SK-N-SH treated with all-trans-retinoic acid at 6 μM for 48 hours (cell line): ENCODE data around the gene DDX46.

Experiments used
- ATAC-seq: fragments of 200-7000 bp; cut with Tn5 transposase; 3 replicates; pipeline ENCODE4 v1.9.1; 2020; ENCODE audit warnings: mild to moderate bottlenecking, moderate library complexity
- ARNTL ChIP-seq: fragments of 450-650 bp; formaldehyde crosslinking; IDR thresholded peaks from 2 replicates; pipeline ENCODE4 v1.5.0; 2020; ENCODE audit warnings: low read depth, mild to moderate bottlenecking, moderate library complexity, borderline replicate concordance
- BACH2 ChIP-seq: fragments of 250-450 bp; sonication (Bioruptor Pico); IDR thresholded peaks from 2 replicates; pipeline ENCODE4 v1.9.0; 2021; ENCODE audit warnings: mild to moderate bottlenecking, borderline replicate concordance
- CSDC2 ChIP-seq: fragments of 250-450 bp; sonication (Bioruptor Pico); IDR thresholded peaks from 2 replicates; pipeline ENCODE4 v1.5.0; 2020; ENCODE audit warnings: mild to moderate bottlenecking, moderate library complexity
- ESRRG ChIP-seq: fragments of 250-450 bp; sonication (Bioruptor Pico); IDR thresholded peaks from 2 replicates; pipeline ENCODE4 v1.6.1; 2021; ENCODE audit warnings: mild to moderate bottlenecking
- GLIS3 ChIP-seq: fragments of 250-450 bp; sonication (Bioruptor Pico); IDR thresholded peaks from 2 replicates; pipeline ENCODE4 v1.5.0; 2020; ENCODE audit warnings: mild to moderate bottlenecking, moderate library complexity
- ISL1 ChIP-seq: fragments of 250-450 bp; sonication (Bioruptor Pico); IDR thresholded peaks from 2 replicates; pipeline ENCODE4 v2.1.2; 2022; ENCODE audit warnings: mild to moderate bottlenecking, moderate library complexity
- OSR1 ChIP-seq: fragments of 250-450 bp; sonication (Bioruptor Pico); IDR thresholded peaks from 2 replicates; pipeline ENCODE4 v1.8.0; 2022; ENCODE audit warnings: moderate library complexity, mild to moderate bottlenecking, inconsistent platforms
- POU6F1 ChIP-seq: fragments of 250-450 bp; sonication (Bioruptor Pico); IDR thresholded peaks from 2 replicates; pipeline ENCODE4 v1.8.0; 2021; ENCODE audit warnings: low read depth, mild to moderate bottlenecking, moderate library complexity, borderline replicate concordance
- PPARA ChIP-seq: fragments of 250-450 bp; sonication (Bioruptor Pico); IDR thresholded peaks from 2 replicates; pipeline ENCODE4 v1.5.0; 2020; ENCODE audit warnings: mild to moderate bottlenecking, borderline replicate concordance
- RARB ChIP-seq: fragments of 250-450 bp; sonication (Bioruptor Pico); IDR thresholded peaks from 2 replicates; pipeline ENCODE4 v1.8.0; 2021; ENCODE audit warnings: mild to moderate bottlenecking, moderate library complexity
- SNAI2 ChIP-seq: fragments of 250-450 bp; sonication (Bioruptor Pico); IDR thresholded peaks from 2 replicates; pipeline ENCODE4 v1.5.0; 2020; ENCODE audit warnings: mild to moderate bottlenecking, moderate library complexity
- TOX ChIP-seq: fragments of 250-450 bp; sonication (Bioruptor Pico); IDR thresholded peaks from 2 replicates; pipeline ENCODE4 v1.8.0; 2021; ENCODE audit warnings: mild to moderate bottlenecking, moderate library complexity, borderline replicate concordance
- ZC3H10 ChIP-seq: fragments of 250-450 bp; sonication (Bioruptor Pico); IDR thresholded peaks from 2 replicates; pipeline ENCODE4 v1.5.1; 2021; ENCODE audit warnings: mild to moderate bottlenecking, moderate library complexity
- ZFP3 ChIP-seq: fragments of 250-450 bp; sonication (Bioruptor Pico); IDR thresholded peaks from 2 replicates; pipeline ENCODE4 v1.5.0; 2020; ENCODE audit warnings: mild to moderate bottlenecking, moderate library complexity
- ZFP30 ChIP-seq: fragments of 450-650 bp; formaldehyde crosslinking; IDR thresholded peaks from 2 replicates; pipeline ENCODE4 v1.5.0; 2022; ENCODE audit warnings: mild to moderate bottlenecking, moderate library complexity
- ZNF565 ChIP-seq: fragments of 450-650 bp; formaldehyde crosslinking; conservative IDR thresholded peaks from 2 replicates; pipeline ENCODE4 v1.5.0; 2020; ENCODE audit warnings: low read depth, mild to moderate bottlenecking, moderate library complexity
- ZNF8 ChIP-seq: fragments of 450-650 bp; formaldehyde crosslinking; IDR thresholded peaks from 2 replicates; pipeline ENCODE4 v1.5.0; 2020; ENCODE audit warnings: mild to moderate bottlenecking, moderate library complexity
- TF ChIP-seq, protein P1 (sequence below): fragments of 250-450 bp; sonication (Bioruptor Pico); IDR thresholded peaks from 2 replicates; pipeline ENCODE4 v1.8.0; 2020; ENCODE audit warnings: mild to moderate bottlenecking, moderate library complexity, borderline replicate concordance
- TF ChIP-seq, protein P2 (sequence below): fragments of 250-450 bp; sonication (Bioruptor Pico); IDR thresholded peaks from 2 replicates; pipeline ENCODE4 v1.5.1; 2021; ENCODE audit warnings: mild to moderate bottlenecking, moderate library complexity
- TF ChIP-seq, protein P3 (sequence below): fragments of 250-450 bp; sonication (Bioruptor Pico); IDR thresholded peaks from 2 replicates; pipeline ENCODE4 v1.5.1; 2020; ENCODE audit warnings: low read depth, mild to moderate bottlenecking, moderate library complexity

DDX46 gene

DNA sequence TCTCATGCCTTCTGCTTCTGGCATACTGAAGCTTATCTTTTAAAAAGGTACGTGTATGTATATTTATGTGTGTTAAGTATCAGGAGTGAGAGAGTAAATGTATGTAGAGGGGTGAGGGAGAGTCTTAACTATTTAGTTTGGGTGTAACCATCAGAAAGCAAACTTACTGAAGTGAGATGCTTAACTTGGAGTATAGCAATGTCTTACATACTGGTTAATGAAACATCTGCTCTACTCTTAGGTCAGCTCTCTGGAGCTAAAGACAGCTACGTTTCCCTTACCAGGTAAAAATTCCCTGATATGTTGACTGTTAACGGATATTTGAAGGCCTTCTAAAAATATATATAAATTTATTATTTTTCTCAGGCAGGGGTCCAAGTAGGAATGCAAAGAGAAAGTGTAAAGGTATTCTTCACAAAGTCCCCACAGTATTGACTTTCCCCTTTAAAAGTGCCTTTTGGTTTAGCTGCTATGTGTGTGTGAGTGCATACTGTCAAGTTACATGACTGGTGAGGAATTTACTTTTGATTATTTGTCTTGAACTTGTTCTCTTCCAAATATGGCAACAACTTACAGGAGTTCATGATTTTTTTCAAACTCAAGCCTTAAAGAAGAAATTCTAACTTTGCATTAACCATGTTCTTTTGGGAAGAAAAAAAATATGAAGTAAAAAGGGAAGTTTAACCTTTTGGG is 74.9 kb downstream of the DDX46 start:
- TF ChIP-seq ZC3H10 (CRISPR knock-in tag) = no peak
- TF ChIP-seq, protein P1, sequence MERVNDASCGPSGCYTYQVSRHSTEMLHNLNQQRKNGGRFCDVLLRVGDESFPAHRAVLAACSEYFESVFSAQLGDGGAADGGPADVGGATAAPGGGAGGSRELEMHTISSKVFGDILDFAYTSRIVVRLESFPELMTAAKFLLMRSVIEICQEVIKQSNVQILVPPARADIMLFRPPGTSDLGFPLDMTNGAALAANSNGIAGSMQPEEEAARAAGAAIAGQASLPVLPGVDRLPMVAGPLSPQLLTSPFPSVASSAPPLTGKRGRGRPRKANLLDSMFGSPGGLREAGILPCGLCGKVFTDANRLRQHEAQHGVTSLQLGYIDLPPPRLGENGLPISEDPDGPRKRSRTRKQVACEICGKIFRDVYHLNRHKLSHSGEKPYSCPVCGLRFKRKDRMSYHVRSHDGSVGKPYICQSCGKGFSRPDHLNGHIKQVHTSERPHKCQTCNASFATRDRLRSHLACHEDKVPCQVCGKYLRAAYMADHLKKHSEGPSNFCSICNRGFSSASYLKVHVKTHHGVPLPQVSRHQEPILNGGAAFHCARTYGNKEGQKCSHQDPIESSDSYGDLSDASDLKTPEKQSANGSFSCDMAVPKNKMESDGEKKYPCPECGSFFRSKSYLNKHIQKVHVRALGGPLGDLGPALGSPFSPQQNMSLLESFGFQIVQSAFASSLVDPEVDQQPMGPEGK (CRISPR knock-in tag) = no peak
- no peak for TF ChIP-seq RARB (CRISPR knock-in tag)
- TF ChIP-seq SNAI2 = no peak
- no peak for TF ChIP-seq OSR1 (CRISPR knock-in tag)
- TF ChIP-seq TOX (CRISPR knock-in tag) = no peak
- TF ChIP-seq, protein P2, sequence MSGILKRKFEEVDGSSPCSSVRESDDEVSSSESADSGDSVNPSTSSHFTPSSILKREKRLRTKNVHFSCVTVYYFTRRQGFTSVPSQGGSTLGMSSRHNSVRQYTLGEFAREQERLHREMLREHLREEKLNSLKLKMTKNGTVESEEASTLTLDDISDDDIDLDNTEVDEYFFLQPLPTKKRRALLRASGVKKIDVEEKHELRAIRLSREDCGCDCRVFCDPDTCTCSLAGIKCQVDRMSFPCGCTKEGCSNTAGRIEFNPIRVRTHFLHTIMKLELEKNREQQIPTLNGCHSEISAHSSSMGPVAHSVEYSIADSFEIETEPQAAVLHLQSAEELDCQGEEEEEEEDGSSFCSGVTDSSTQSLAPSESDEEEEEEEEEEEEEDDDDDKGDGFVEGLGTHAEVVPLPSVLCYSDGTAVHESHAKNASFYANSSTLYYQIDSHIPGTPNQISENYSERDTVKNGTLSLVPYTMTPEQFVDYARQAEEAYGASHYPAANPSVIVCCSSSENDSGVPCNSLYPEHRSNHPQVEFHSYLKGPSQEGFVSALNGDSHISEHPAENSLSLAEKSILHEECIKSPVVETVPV (CRISPR knock-in tag) = no peak
- TF ChIP-seq ISL1 = no peak
- TF ChIP-seq GLIS3 (CRISPR knock-in tag) = no peak
- TF ChIP-seq ESRRG = no peak
- TF ChIP-seq ZNF565 (CRISPR knock-in tag) = no peak
- no peak for TF ChIP-seq ARNTL (CRISPR knock-in tag)
- TF ChIP-seq BACH2 = no peak
- TF ChIP-seq, all 23 proteins: peak for 0
- ATAC-seq = no peak

DNA sequence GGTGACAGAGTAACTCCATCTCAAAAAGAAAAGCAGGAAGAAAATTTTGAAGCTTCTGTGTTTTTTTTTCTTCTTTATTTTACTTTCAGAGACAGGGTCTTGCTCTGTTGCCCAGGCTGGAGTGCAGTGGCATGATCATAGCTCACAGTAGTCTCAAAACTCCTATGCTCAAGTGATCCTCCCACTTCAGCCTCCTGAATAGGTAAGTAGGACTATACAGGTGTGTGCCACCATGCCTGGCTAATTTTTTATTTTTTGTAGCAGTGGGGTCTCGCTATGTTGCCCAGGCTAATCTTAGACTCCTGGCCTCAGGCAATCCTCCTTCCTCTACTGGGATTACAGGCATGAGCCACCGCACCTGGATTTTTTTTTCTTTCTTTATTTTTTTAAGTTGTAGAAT is 77.0 kb downstream of the DDX46 start:
- TF ChIP-seq ZFP30 (CRISPR knock-in tag) = no peak
- no peak for TF ChIP-seq ZFP3
- TF ChIP-seq ESRRG = no peak
- TF ChIP-seq RARB (CRISPR knock-in tag) = no peak
- TF ChIP-seq, protein P2 (CRISPR knock-in tag) = no peak
- TF ChIP-seq ZC3H10 (CRISPR knock-in tag) = no peak
- no peak for TF ChIP-seq ZNF565 (CRISPR knock-in tag)
- TF ChIP-seq, protein P1 (CRISPR knock-in tag) = no peak
- TF ChIP-seq ISL1 = no peak
- no peak for TF ChIP-seq POU6F1
- TF ChIP-seq BACH2 = no peak
- TF ChIP-seq ZNF8 (CRISPR knock-in tag) = no peak
- TF ChIP-seq CSDC2 (CRISPR knock-in tag) = no peak
- TF ChIP-seq, protein P3, sequence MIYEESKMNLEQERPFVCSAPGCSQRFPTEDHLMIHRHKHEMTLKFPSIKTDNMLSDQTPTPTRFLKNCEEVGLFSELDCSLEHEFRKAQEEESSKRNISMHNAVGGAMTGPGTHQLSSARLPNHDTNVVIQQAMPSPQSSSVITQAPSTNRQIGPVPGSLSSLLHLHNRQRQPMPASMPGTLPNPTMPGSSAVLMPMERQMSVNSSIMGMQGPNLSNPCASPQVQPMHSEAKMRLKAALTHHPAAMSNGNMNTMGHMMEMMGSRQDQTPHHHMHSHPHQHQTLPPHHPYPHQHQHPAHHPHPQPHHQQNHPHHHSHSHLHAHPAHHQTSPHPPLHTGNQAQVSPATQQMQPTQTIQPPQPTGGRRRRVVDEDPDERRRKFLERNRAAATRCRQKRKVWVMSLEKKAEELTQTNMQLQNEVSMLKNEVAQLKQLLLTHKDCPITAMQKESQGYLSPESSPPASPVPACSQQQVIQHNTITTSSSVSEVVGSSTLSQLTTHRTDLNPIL (CRISPR knock-in tag) = no peak
- TF ChIP-seq ARNTL (CRISPR knock-in tag) = no peak
- TF ChIP-seq OSR1 (CRISPR knock-in tag) = no peak
- TF ChIP-seq SNAI2 = no peak
- no peak for TF ChIP-seq PPARA (CRISPR knock-in tag)
- TF ChIP-seq TOX (CRISPR knock-in tag) = no peak
- ATAC-seq = no peak
